T-cell (primary cell): ENCODE data around the gene RNF125. TPM values are rescaled to one million over a fixed set of nuclear protein-coding genes. Genes with fewer than 3 reads are reported as not detected.
A peak's percentile ranks its signal among the peaks of the same experiment; 100 is the strongest.

Experiments used
- ATAC-seq, 4 experiments: fragments of 200-7000 bp in 3 of 4; fragments of 150-1000 bp in 1 of 4; cut with Tn5 transposase; replicated peaks in 1 of 4; 1 replicate in 3 of 4; 2 replicates in 1 of 4; pipeline ENCODE4 v1.10.0; 2021; ENCODE audit warnings: moderate library complexity in 3 of 4, mild to moderate bottlenecking in 2 of 4, moderate number of reproducible peaks in 1 of 4
- CTCF ChIA-PET, 2 donors: fragments of 300-600 bp; sonication (Branson Sonifier 250); formaldehyde crosslinking; loops; one replicate each; lab custom pipeline; 2022; ENCODE audit warnings: antibody characterized with exemption in 2 of 2; lab: Charles Lee
- POLR2A ChIA-PET, 2 donors: fragments of 300-600 bp; sonication (Branson Sonifier 250); formaldehyde crosslinking; loops; one replicate each; lab custom pipeline; 2022; ENCODE audit warnings: antibody characterized with exemption in 2 of 2; lab: Charles Lee
- DNase-seq, 35 experiments: peaks; one replicate each; pipeline versions ENCODE4 v3.0.0 to v3.0.0-alpha.2; 2013 to 2023
- H3K27ac ChIP-seq: one replicate; pipeline ENCODE4 v1.5.1; 2013; ENCODE audit warnings: low read length
- H3K27me3 ChIP-seq, 2 experiments: replicated peaks in 1 of 2; 1 replicate in 1 of 2; 2 replicates in 1 of 2; pipeline versions ENCODE4 v1.6.1 to v1.7.0; 2013; ENCODE audit warnings: low read length in 1 of 2, mixed read lengths in 1 of 2; ENCODE audit not compliant: control insufficient read depth in 2 of 2, insufficient read depth in 2 of 2; ENCODE audit errors: extremely low read depth in 1 of 2
- H3K36me3 ChIP-seq, 2 donors: 1 replicate in 1 of 2; 2 replicates in 1 of 2; pipeline versions ENCODE4 v1.6.1 to v1.7.0; 2013; ENCODE audit warnings: low read length in 1 of 2; ENCODE audit not compliant: control insufficient read depth in 2 of 2, insufficient read depth in 1 of 2; ENCODE audit errors: extremely low read depth in 1 of 2
- H3K4me1 ChIP-seq, 2 experiments: 1 replicate in 1 of 2; 2 replicates in 1 of 2; pipeline versions ENCODE4 v1.6.1 to v1.7.0; 2013; ENCODE audit warnings: low read length in 2 of 2, mixed read lengths in 1 of 2; ENCODE audit not compliant: insufficient read depth in 2 of 2, control insufficient read depth in 1 of 2; ENCODE audit errors: extremely low read depth in 1 of 2
- H3K4me3 ChIP-seq, 2 donors: 1 replicate in 1 of 2; 2 replicates in 1 of 2; pipeline versions ENCODE4 v1.5.1 to v1.7.0; 2013; ENCODE audit warnings: mild to moderate bottlenecking in 2 of 2, low read length in 1 of 2, moderate library complexity in 1 of 2; ENCODE audit not compliant: control insufficient read depth in 1 of 2; ENCODE audit errors: extremely low read depth in 1 of 2
- H3K9me3 ChIP-seq: 2 replicates; pipeline ENCODE4 v1.7.0; 2013
- H3K27ac Mint-ChIP-seq, 2 donors: one replicate each; pipeline ENCODE4 v1.8.0; 2020 to 2021; ENCODE audit warnings: mild to moderate bottlenecking in 2 of 2, mixed read lengths in 2 of 2
- H3K27me3 Mint-ChIP-seq, 2 donors: one replicate each; pipeline ENCODE4 v1.8.0; 2021 to 2022; ENCODE audit warnings: mixed read lengths in 2 of 2
- H3K36me3 Mint-ChIP-seq: one replicate; pipeline ENCODE4 v1.8.0; 2021; ENCODE audit warnings: mixed read lengths
- H3K4me1 Mint-ChIP-seq, 3 donors: one replicate each; pipeline ENCODE4 v1.8.0; 2020 to 2022; ENCODE audit warnings: mixed read lengths in 3 of 3, mild to moderate bottlenecking in 1 of 3
- H3K4me3 Mint-ChIP-seq, 3 donors: one replicate each; pipeline ENCODE4 v1.8.0; 2020 to 2022; ENCODE audit warnings: mild to moderate bottlenecking in 3 of 3, mixed read lengths in 3 of 3, moderate library complexity in 3 of 3
- H3K9me3 Mint-ChIP-seq, 3 donors: one replicate each; pipeline ENCODE4 v1.8.0; 2020 to 2022; ENCODE audit warnings: mixed read lengths in 3 of 3
- WGBS: methylation state at CpG from one replicate; pipeline ENCODE4 v1.1.5; 2013; ENCODE audit warnings: missing lambda C conversion rate; ENCODE audit not compliant: insufficient coverage; 5-methylcytosine and 5-hydroxymethylcytosine counted together
- total RNA-seq, 35 experiments: library from RNA in 6 of 35; stranded (reverse) in 6 of 35; fragments of 120-200 nt in 1 of 35; gene quantifications; one replicate each; pipeline versions ENCODE4 v1.2.1 to v1.2.4 and lab custom pipeline; 2013 to 2026

The RNF125 gene
- total RNA-seq, 5 donors from 2014 or later (not counting 1 experiment from before 2014, with no cell fraction given): 33.6 to 70.1 (median 37.4) TPM

DNA sequence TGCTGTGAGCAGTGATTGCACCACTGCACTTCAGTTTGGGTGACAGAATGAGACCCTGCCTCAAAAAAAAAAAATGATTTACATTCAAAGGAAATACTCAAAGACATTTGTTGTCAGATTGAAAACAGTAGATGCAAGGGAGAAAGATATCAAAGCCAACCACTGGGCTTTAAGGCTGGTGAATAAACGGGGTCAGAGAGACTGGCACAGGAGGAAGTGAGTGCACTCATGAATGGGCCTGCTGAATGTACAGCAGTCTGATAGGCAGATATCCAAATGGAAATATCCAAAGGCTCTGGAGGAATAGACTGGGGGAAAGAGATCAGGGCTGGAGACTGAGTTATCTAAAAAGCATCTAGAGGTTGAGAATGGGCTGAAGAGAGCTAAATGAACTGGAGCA is 10.9 kb downstream of the RNF125 start:
- H3K36me3 Mint-ChIP-seq: peaks cover 46% of the 10 kb centered on the region
- peak overlapping the region in 1 of 3 donors; percentile 50 for H3K4me3 Mint-ChIP-seq
- no peak for DNase-seq
- ChIA-PET CTCF (interaction anchor here (0.6 to 1.6 kb wide), 5 partner anchors 10 to 55 kb away, joined by 3 to 7 read pairs (median 5); partner anchors contain the start of gene RNF125 (in 1 of the 2)), POLR2A (interaction anchor here in 1 of 2 donors (0.6 to 1.1 kb wide), 3 partner anchors 11 to 45 kb away, joined by 3 to 5 read pairs (median 4); partner anchors contain the start of gene RNF125)
- 0% methylated on average over 1 of the region's 1 CpG for WGBS
- H3K27ac ChIP-seq: no peak overlapping the region
- H3K36me3 ChIP-seq: peaks cover 0 to 29% of the 10 kb centered on the region in 2 donors
- no peak overlapping the region for H3K4me3 ChIP-seq
- no peaks in the 10 kb centered on the region for H3K27me3 ChIP-seq
- peak in 2 of 4 experiments; percentile 17 to 55 for ATAC-seq
- H3K4me1 ChIP-seq: peaks cover 26 to 74% of the 10 kb centered on the region in 2 experiments
- H3K4me1 Mint-ChIP-seq: peaks cover 75 to 87% (median 86%) of the 10 kb centered on the region in 3 donors
- H3K27me3 Mint-ChIP-seq: no peaks in the 10 kb centered on the region
- no peaks in the 10 kb centered on the region for H3K9me3 Mint-ChIP-seq
- no peaks in the 10 kb centered on the region for H3K9me3 ChIP-seq
- H3K27ac Mint-ChIP-seq: peak overlapping the region; percentile 60 to 74

DNA sequence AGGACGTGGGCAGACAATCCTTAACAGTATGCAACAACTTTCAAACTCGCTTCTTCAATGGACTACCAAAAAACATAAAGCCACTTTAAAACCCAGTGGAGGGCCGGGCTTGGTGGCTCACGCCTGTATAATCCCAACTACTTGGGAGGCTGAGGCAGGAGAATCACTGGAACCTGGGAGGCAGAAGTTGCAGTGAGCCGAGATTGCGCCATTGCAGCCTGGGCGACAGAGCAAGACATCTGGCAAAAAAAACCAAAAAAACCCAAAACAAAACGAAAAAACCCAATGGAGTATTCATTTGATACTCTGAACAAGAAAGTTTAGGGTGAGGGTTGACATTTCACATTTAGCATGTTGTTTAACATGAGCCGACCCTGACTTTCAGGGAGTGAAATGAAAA is 14.0 kb downstream of the RNF125 start:
- ChIA-PET CTCF (interaction anchor here in 1 of 2 donors (1.2 kb wide), 1 partner anchor 8 kb away, joined by 5 read pairs; no protein-coding TSS in a partner anchor), POLR2A (interaction anchor here (0.7 to 1.1 kb wide), 3 partner anchors 9 to 695 kb away, joined by 3 to 6 read pairs (median 5); no protein-coding TSS in a partner anchor)
- Histone ChIP-seq H3K4me1 (peaks cover 10 to 66% of the 10 kb centered on the region in 2 experiments), H3K4me3 (no peak overlapping the region), H3K9me3 (no peaks in the 10 kb centered on the region), H3K36me3 (peaks cover 0 to 34% of the 10 kb centered on the region in 2 donors), H3K27me3 (no peaks in the 10 kb centered on the region), H3K27ac (no peak overlapping the region)
- DNase-seq (no peak), ATAC-seq (no peak)
- no peaks in the 10 kb centered on the region for H3K9me3 Mint-ChIP-seq
- H3K36me3 Mint-ChIP-seq: peaks cover 54% of the 10 kb centered on the region
- peaks cover 71 to 86% (median 84%) of the 10 kb centered on the region in 3 donors for H3K4me1 Mint-ChIP-seq
- H3K27ac Mint-ChIP-seq: peak overlapping the region; percentile 52 to 80
- H3K27me3 Mint-ChIP-seq: no peaks in the 10 kb centered on the region
- H3K4me3 Mint-ChIP-seq: no peak overlapping the region
- 94% methylated on average over 3 of the region's 9 CpGs for WGBS

DNA sequence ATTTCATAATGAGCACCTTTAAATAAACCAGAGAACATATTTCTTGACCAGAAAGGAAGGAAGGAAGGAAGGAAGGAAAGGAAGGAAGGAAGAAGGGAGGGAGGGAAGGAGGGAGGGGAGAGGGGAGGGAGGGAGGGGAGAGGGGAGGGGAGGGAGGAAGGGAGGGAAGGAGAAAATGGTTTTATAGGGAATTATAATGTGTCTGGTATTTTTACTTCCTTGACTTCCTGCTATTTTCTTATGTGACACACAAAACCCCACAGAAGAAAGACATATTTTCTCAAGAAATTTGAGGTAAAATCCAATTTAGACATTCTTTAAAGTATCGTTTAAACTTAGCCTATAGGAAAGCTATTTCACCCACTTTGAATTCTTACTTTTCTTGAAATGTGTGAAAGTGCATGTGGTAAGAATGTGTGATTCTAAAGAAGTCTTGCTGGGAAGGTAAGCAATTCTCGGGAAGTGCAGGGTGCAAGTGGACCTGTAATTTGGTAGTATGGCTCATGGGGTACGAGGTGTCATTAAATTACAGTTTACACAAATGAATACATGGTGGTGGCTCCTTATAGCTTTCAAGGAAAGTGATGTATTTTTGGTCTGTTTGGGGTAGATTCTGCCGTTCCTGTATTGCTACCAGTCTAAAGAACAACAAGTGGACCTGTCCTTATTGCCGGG is 18.0 kb downstream of the RNF125 start:
- POLR2A ChIA-PET: interaction anchor here (0.6 to 1.0 kb wide), 4 partner anchors 10 to 210 kb away, joined by 3 to 4 read pairs (median 3); no protein-coding TSS in a partner anchor
- ATAC-seq (no peak), DNase-seq (no peak)
- Histone ChIP-seq H3K9me3 (no peaks in the 10 kb centered on the region), H3K4me1 (peaks cover 17 to 72% of the 10 kb centered on the region in 2 experiments), H3K27me3 (no peaks in the 10 kb centered on the region), H3K36me3 (peaks cover 0 to 37% of the 10 kb centered on the region in 2 donors), H3K4me3 (no peak overlapping the region), H3K27ac (peak overlapping the region; percentile 38)
- H3K36me3 Mint-ChIP-seq: peaks cover 50% of the 10 kb centered on the region
- 67% methylated on average over 3 of the region's 5 CpGs for WGBS
- H3K4me1 Mint-ChIP-seq: peaks cover 79 to 83% (median 82%) of the 10 kb centered on the region in 3 donors
- CTCF ChIA-PET: no interaction called here
- peak overlapping the region; percentile 81 to 88 for H3K27ac Mint-ChIP-seq
- no peaks in the 10 kb centered on the region for H3K27me3 Mint-ChIP-seq
- H3K9me3 Mint-ChIP-seq: no peaks in the 10 kb centered on the region
- H3K4me3 Mint-ChIP-seq: no peak overlapping the region

DNA sequence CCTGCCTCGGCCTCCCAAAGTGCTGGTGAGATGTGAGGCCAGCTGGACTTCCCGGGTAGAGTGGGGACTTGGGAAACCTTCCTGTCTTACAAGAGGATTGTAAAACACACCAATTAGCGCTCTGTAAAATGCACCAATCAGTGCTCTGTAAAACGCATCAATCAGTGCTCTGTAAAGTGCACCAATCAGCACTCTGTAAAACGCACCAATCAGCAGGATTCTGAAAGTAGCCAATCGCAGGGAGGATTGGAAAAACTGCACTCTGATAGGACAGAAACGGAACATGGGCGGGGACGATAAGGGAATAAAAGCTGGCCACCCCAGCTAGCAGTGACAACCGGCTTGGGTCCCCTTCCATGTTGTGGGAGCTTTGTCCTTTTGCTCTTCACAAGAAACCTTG is 19.0 kb downstream of the RNF125 start:
- Mint-ChIP-seq H3K9me3 (no peaks in the 10 kb centered on the region), H3K36me3 (peaks cover 51% of the 10 kb centered on the region), H3K27me3 (no peaks in the 10 kb centered on the region), H3K4me3 (no peak overlapping the region), H3K4me1 (peaks cover 83 to 89% (median 85%) of the 10 kb centered on the region in 3 donors), H3K27ac (peak overlapping the region; percentile 46 to 69)
- Histone ChIP-seq H3K9me3 (no peaks in the 10 kb centered on the region), H3K27me3 (no peaks in the 10 kb centered on the region), H3K27ac (no peak overlapping the region), H3K36me3 (peaks cover 0 to 37% of the 10 kb centered on the region in 2 donors), H3K4me3 (no peak overlapping the region), H3K4me1 (peaks cover 26 to 70% of the 10 kb centered on the region in 2 experiments)
- 96% methylated on average over 5 of the region's 10 CpGs for whole genome bisulfite sequencing
- ChIA-PET POLR2A (interaction anchor here (0.6 to 0.7 kb wide), 4 partner anchors 11 to 51 kb away, joined by 3 to 8 read pairs (median 4); no protein-coding TSS in a partner anchor), CTCF (no interaction called here)
- no peak for ATAC-seq
- no peak for DNase-seq

DNA sequence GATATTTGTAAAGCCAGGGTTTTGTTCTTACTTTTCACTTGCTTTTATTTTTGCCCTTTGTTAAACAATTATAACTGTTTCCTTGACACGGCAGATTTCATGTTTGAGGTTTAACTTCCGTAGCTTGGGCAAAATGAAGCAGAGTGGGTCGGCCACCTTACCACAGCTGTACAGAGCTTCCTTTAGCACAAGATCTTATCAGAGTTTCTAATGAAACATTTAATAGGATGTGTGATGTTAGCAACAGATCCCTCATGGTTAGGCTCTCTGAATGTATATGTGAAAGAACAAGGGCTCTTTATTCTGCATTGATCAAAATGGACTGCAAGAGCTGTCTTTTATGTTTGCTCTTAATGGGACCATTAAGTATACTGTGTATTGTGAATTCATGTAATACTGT is 22.3 kb downstream of the RNF125 start:
- DNase-seq: peak in 34 of 35 experiments; percentile 20 to 78 (median 46)
- no peaks in the 10 kb centered on the region for H3K27me3 ChIP-seq

DNA sequence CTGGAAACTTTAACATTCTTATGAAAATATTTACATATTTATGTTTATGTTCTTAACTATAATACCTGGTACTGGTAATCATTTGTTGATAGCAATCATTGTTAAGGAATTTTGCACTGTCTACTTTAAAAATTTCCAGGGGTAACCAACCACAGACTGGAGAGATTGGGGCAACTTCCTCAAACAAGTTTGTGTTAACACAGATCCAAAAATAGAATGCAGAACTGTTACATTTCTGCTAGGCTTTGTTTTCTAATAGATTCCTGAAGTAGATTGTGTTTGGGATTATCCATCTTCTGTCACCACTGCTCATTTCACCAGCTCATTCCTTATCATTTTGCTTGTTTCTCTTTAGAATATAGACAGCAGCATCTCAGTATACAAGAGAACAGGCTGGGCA is 23.7 kb downstream of the RNF125 start:
- DNase-seq: no peak
- Mint-ChIP-seq H3K4me3 (no peak overlapping the region), H3K27ac (peak overlapping the region; percentile 25 to 36), H3K4me1 (peaks cover 48 to 60% (median 55%) of the 10 kb centered on the region in 3 donors), H3K27me3 (no peaks in the 10 kb centered on the region), H3K36me3 (peaks cover 38% of the 10 kb centered on the region), H3K9me3 (no peaks in the 10 kb centered on the region)
- Histone ChIP-seq H3K4me3 (no peak overlapping the region), H3K36me3 (peaks cover 0 to 47% of the 10 kb centered on the region in 2 donors), H3K27ac (peak overlapping the region; percentile 28), H3K27me3 (no peaks in the 10 kb centered on the region), H3K9me3 (no peaks in the 10 kb centered on the region), H3K4me1 (peaks cover 24 to 45% of the 10 kb centered on the region in 2 experiments)
- ATAC-seq: no peak
- POLR2A ChIA-PET: interaction anchor here (0.6 to 1.4 kb wide), 2 partner anchors 56 to 99 kb away, joined by 4 read pairs; no protein-coding TSS in a partner anchor
- CTCF ChIA-PET: interaction anchor here (0.6 to 3.5 kb wide), 5 partner anchors 23 to 98 kb away, joined by 3 to 27 read pairs (median 5); partner anchors contain the start of gene RNF125 (in 1 of the 2)

More for the DNA sequence above, 22.3 kb downstream of the RNF125 start:
- peaks cover 0 to 50% of the 10 kb centered on the region in 2 donors for H3K36me3 ChIP-seq
- no CpG with 5 or more reads among the region's 3 CpGs for WGBS
- H3K9me3 ChIP-seq: no peaks in the 10 kb centered on the region
- Mint-ChIP-seq H3K4me3 (peak overlapping the region; percentile 43 to 72 (median 52)), H3K9me3 (no peaks in the 10 kb centered on the region), H3K27ac (peak overlapping the region; percentile 91 to 92), H3K36me3 (peaks cover 46% of the 10 kb centered on the region), H3K4me1 (peaks cover 59 to 67% (median 64%) of the 10 kb centered on the region in 3 donors), H3K27me3 (no peaks in the 10 kb centered on the region)
- POLR2A ChIA-PET: interaction anchor here (0.6 to 1.8 kb wide), 8 partner anchors 9 to 99 kb away, joined by 3 to 22 read pairs (median 3); partner anchors contain the start of genes RNF125 (in 1 of the 2), RNF138 (in 1 of the 2) and TRAPPC8 (in 1 of the 2)
- peak overlapping the region; percentile 64 for H3K27ac ChIP-seq
- peak overlapping the region; percentile 4 to 38 for H3K4me3 ChIP-seq
- H3K4me1 ChIP-seq: peaks cover 26 to 49% of the 10 kb centered on the region in 2 experiments
- CTCF ChIA-PET: interaction anchor here (0.6 to 3.5 kb wide), 9 partner anchors 9 to 98 kb away, joined by 3 to 27 read pairs (median 4); partner anchors contain the start of genes RNF125 (in 1 of the 2) and TRAPPC8 (in 1 of the 2)
- peak; percentile 76 to 96 (median 91) for ATAC-seq
